IMR-90 (cell line): ENCODE data around the gene NTSR1. TPM values are rescaled to one million over a fixed set of nuclear protein-coding genes. Genes with fewer than 3 reads are reported as not detected.

Experiments used
- ATAC-seq: fragments of 200-7000 bp; cut with Tn5 transposase; 2 replicates; pipeline ENCODE4 v1.9.1; 2020; ENCODE audit warnings: low read depth, mild to moderate bottlenecking, moderate library complexity
- BruUV-seq: library from RNA; stranded (reverse); fragments of 400-500 nt; replicated peaks from 2 replicates; lab custom pipeline; 2021; lab: Mats Ljungman, UMichigan
- CTCF ChIA-PET: fragments of 300-600 bp; formaldehyde crosslinking; extraction: SDS; loops from one replicate; lab custom pipeline; 2021; ENCODE audit warnings: antibody characterized with exemption; lab: Yijun Ruan, JAX
- POLR2A ChIA-PET: fragments of 300-600 bp; sonication (Branson Sonifier 250); formaldehyde crosslinking; loops from one replicate; lab custom pipeline; 2022; ENCODE audit warnings: antibody characterized with exemption; ENCODE audit not compliant: unreplicated experiment; lab: Charles Lee
- DNase-seq: peaks from one replicate; pipeline ENCODE4 v3.0.0; 2013
- H2AFZ ChIP-seq: replicated peaks from 2 replicates; pipeline ENCODE3; 2013; ENCODE audit warnings: low read length, mild to moderate bottlenecking; ENCODE audit not compliant: poor library complexity
- H2AK5ac ChIP-seq: 2 replicates; pipeline ENCODE4 v1.6.1; 2013; ENCODE audit warnings: low read depth, low read length, inconsistent platforms
- H2AK9ac ChIP-seq: replicated peaks from 2 replicates; pipeline ENCODE3; 2013; ENCODE audit warnings: mild to moderate bottlenecking, low read depth, low read length, moderate library complexity; ENCODE audit not compliant: poor library complexity
- H2BK120ac ChIP-seq: 2 replicates; pipeline ENCODE4 v1.6.1; 2013; ENCODE audit warnings: low read depth, low read length, inconsistent platforms
- H2BK15ac ChIP-seq: 3 replicates; pipeline ENCODE4 v1.6.1; 2013; ENCODE audit warnings: low read depth, low read length, inconsistent platforms
- H2BK20ac ChIP-seq: 2 replicates; pipeline ENCODE4 v1.6.1; 2013; ENCODE audit warnings: low read depth, mild to moderate bottlenecking, inconsistent platforms, low read length, moderate library complexity
- H2BK5ac ChIP-seq: 2 replicates; pipeline ENCODE4 v1.6.1; 2013; ENCODE audit warnings: mild to moderate bottlenecking, low read depth, low read length, inconsistent platforms; ENCODE audit not compliant: poor library complexity, severe bottlenecking
- H3K14ac ChIP-seq: replicated peaks from 2 replicates; pipeline ENCODE4 v1.6.1; 2013; ENCODE audit warnings: low read depth, low read length, inconsistent platforms
- H3K18ac ChIP-seq: 2 replicates; pipeline ENCODE4 v1.6.1; 2013; ENCODE audit warnings: low read depth, low read length, control low read depth
- H3K23ac ChIP-seq: 2 replicates; pipeline ENCODE4 v1.6.1; 2013; ENCODE audit warnings: low read depth, low read length, inconsistent platforms
- H3K27ac ChIP-seq: 2 replicates; pipeline ENCODE4 v1.5.1; 2013; ENCODE audit warnings: mild to moderate bottlenecking, control low read depth, low read length; ENCODE audit not compliant: insufficient read depth
- H3K27me3 ChIP-seq: 2 replicates; pipeline ENCODE4 v1.6.1; 2013; ENCODE audit warnings: low read length; ENCODE audit not compliant: control insufficient read depth, insufficient read depth
- H3K36me3 ChIP-seq: 2 replicates; pipeline ENCODE4 v1.6.1; 2013; ENCODE audit warnings: low read length, mixed read lengths; ENCODE audit not compliant: control insufficient read depth, insufficient read depth
- H3K4ac ChIP-seq: 2 replicates; pipeline ENCODE4 v1.6.1; 2013; ENCODE audit warnings: low read depth, low read length, inconsistent platforms
- H3K4me1 ChIP-seq: 2 replicates; pipeline ENCODE4 v1.6.1; 2013; ENCODE audit warnings: low read length, mixed read lengths; ENCODE audit not compliant: control insufficient read depth, insufficient read depth
- H3K4me2 ChIP-seq: 2 replicates; pipeline ENCODE4 v1.6.1; 2013; ENCODE audit warnings: low read depth, mild to moderate bottlenecking, control low read depth, low read length, moderate library complexity
- H3K4me3 ChIP-seq: 2 replicates; pipeline ENCODE4 v1.5.1; 2013; ENCODE audit warnings: low read depth, mild to moderate bottlenecking, control low read depth, low read length, moderate library complexity; ENCODE audit not compliant: insufficient read depth
- H3K56ac ChIP-seq: 2 replicates; pipeline ENCODE4 v1.6.1; 2013; ENCODE audit warnings: low read length, inconsistent platforms; ENCODE audit not compliant: insufficient read depth; ENCODE audit errors: extremely low read depth
- H3K79me1 ChIP-seq, 2 experiments: 2 replicates each; pipeline ENCODE4 v1.6.1; 2013; ENCODE audit warnings: low read length in 2 of 2, inconsistent platforms in 1 of 2, low read depth in 1 of 2
- H3K9ac ChIP-seq: 2 replicates; pipeline ENCODE4 v1.6.1; 2013; ENCODE audit warnings: low read depth, low read length, control low read depth
- H3K9me1 ChIP-seq: 2 replicates; pipeline ENCODE4 v1.6.1; 2013; ENCODE audit warnings: low read length, inconsistent platforms; ENCODE audit not compliant: insufficient read depth
- H3K9me3 ChIP-seq: 2 replicates; pipeline ENCODE4 v1.6.1; 2013; ENCODE audit warnings: low read length; ENCODE audit not compliant: control insufficient read depth, insufficient read depth
- H4K20me1 ChIP-seq: 2 replicates; pipeline ENCODE4 v1.6.1; 2013; ENCODE audit warnings: low read length, inconsistent platforms; ENCODE audit not compliant: insufficient read depth
- H4K5ac ChIP-seq: 2 replicates; pipeline ENCODE4 v1.6.1; 2013; ENCODE audit warnings: mild to moderate bottlenecking, low read depth, low read length, control low read depth
- H4K8ac ChIP-seq, 2 experiments: 2 replicates each; pipeline ENCODE4 v1.6.1; 2013; ENCODE audit warnings: low read depth in 2 of 2, low read length in 2 of 2, control low read depth in 1 of 2, inconsistent platforms in 1 of 2
- H4K91ac ChIP-seq: 2 replicates; pipeline ENCODE4 v1.6.1; 2013; ENCODE audit warnings: low read depth, low read length, inconsistent platforms; ENCODE audit not compliant: insufficient read depth
- BHLHE40 ChIP-seq: fragments of 150-350 bp; IDR thresholded peaks from 2 replicates; pipeline ENCODE4 v1.6.1; 2016; ENCODE audit warnings: mild to moderate bottlenecking, low read depth, low read length
- CEBPB ChIP-seq: IDR thresholded peaks from 2 replicates; pipeline ENCODE4 v1.6.1; 2012; ENCODE audit warnings: low read depth, low read length, improper control_type of control experiment
- CHD1 ChIP-seq: IDR thresholded peaks from 2 replicates; pipeline ENCODE4 v1.6.1; 2012; ENCODE audit warnings: low read depth, low read length, improper control_type of control experiment
- FOS ChIP-seq: fragments of 150-350 bp; IDR thresholded peaks from 2 replicates; pipeline ENCODE4 v1.6.1; 2016; ENCODE audit warnings: low read depth, low read length
- NFE2L2 ChIP-seq: fragments of 150-350 bp; IDR thresholded peaks from 2 replicates; pipeline ENCODE4 v1.6.1; 2016; ENCODE audit warnings: low read depth, mild to moderate bottlenecking, low read length
- POLR2A ChIP-seq: IDR thresholded peaks from 2 replicates; pipeline ENCODE4 v1.6.1; 2012; ENCODE audit warnings: mild to moderate bottlenecking, low read depth, low read length
- RAD21 ChIP-seq: IDR thresholded peaks from 2 replicates; pipeline ENCODE4 v1.6.1; 2012; ENCODE audit warnings: low read length, improper control_type of control experiment
- RCOR1 ChIP-seq: IDR thresholded peaks from 2 replicates; pipeline ENCODE4 v1.6.1; 2012; ENCODE audit warnings: mild to moderate bottlenecking, low read length, improper control_type of control experiment; ENCODE audit not compliant: insufficient replicate concordance
- RFX5 ChIP-seq: IDR thresholded peaks from 2 replicates; pipeline ENCODE4 v1.8.0; 2012; ENCODE audit warnings: low read depth, mild to moderate bottlenecking, low read length, moderate library complexity
- WGBS, 2 experiments: methylation state at CpG; one replicate each; pipeline versions ENCODE4 v1.1.5 to v1.1.7; 2013; ENCODE audit warnings: missing lambda C conversion rate in 2 of 2; ENCODE audit not compliant: insufficient read length in 1 of 2; ENCODE audit errors: extremely low coverage in 2 of 2; 5-methylcytosine and 5-hydroxymethylcytosine counted together
- dilution Hi-C: fragments of 300-500 bp; cut with HindIII; formaldehyde crosslinking; loops from one replicate; pipeline ENCODE4 v1.14.3; 2018; ENCODE audit warnings: low sequenced_read_pairs; ENCODE audit not compliant: unreplicated experiment
- in situ Hi-C: fragments of 300-500 bp; cut with MboI; formaldehyde crosslinking; loops from 3 replicates; pipeline ENCODE4 v1.14.3; 2019; ENCODE audit warnings: low sequenced_read_pairs, inconsistent platforms, mixed read lengths
- intact Hi-C: fragments of 100-400 bp; cut with micrococcal nuclease; formaldehyde crosslinking; loops from 2 replicates; pipeline ENCODE4 v1.10.0; 2022
- polyA plus RNA-seq, 3 experiments: library from polyadenylated mRNA; depleted of rRNA; stranded (reverse); fragments of >200 nt; gene quantifications; 2 replicates each; pipeline ENCODE4 v1.2.3, GENCODE V29; 2012; ENCODE audit warnings: low replicate concordance in 1 of 3
- total RNA-seq: library from RNA; depleted of rRNA; stranded (reverse); fragments of >200 nt; gene quantifications from 2 replicates; pipeline ENCODE4 v1.2.3, GENCODE V29; 2012
- TF ChIP-seq, protein P1 (sequence below): fragments of 150-350 bp; IDR thresholded peaks from 2 replicates; pipeline ENCODE4 v1.6.1; 2016; ENCODE audit warnings: low read depth, mild to moderate bottlenecking, low read length, moderate library complexity, borderline replicate concordance

NTSR1 gene
- total and polyA plus RNA-seq, 2 of the 4 experiments (the other 2 are of a cell fraction) = 0.54 to 1.8 TPM

DNA sequence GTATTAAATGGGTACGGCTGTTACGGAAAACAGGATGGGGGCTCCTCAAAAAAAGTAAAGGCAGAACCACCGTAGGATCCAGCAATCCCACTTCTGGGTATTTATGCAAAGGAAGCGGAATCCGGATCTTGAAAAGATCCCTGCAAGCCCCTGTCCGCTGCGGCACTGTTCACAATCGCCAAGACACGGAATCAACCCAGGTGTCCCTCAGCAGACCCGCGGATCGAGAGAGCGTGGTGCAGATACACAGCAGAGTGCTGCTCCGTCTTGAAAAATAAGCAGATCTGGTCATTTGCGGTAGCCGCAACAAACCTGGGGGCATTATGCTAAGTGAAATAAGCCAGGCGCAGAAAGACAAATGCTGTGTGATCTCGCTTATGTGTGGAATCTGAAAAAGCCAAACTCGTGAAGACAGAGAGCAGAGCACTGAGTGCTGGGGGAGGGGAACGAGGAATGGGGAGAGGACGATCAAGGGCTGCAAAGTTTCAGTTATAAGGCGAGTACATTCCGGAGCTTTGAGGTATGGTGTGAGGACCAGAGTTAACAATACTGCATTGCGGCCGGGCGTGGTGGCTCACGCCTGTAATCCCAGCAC is 41.3 kb downstream of the NTSR1 start:
- WGBS, 2 experiments = 73% methylated on average over 23 of the region's 27 CpGs; no CpG with 5 or more reads in 1 of the 2 experiments
- no peak overlapping the region for H3K18ac ChIP-seq
- H3K4me3 ChIP-seq = no peak overlapping the region
- no peaks in the 10 kb centered on the region; the same call in 1 of the 2 replicates for H4K20me1 ChIP-seq
- no peak overlapping the region for H3K27ac ChIP-seq
- H2AK5ac ChIP-seq = 0 out of 2 replicates have a peak overlapping the region, but pooled peaks have one; percentile 14
- CTCF ChIA-PET = no interaction called here
- no peak overlapping the region for H3K4me2 ChIP-seq
- no peak overlapping the region for H3K23ac ChIP-seq
- no peaks in the 10 kb centered on the region for H3K9me3 ChIP-seq
- no peak overlapping the region for H2BK15ac ChIP-seq
- DNase-seq = no peak
- no peak overlapping the region for H4K91ac ChIP-seq
- H2BK5ac ChIP-seq = no peak overlapping the region
- no peak for ATAC-seq
- no peaks in the 10 kb centered on the region for H3K27me3 ChIP-seq
- no peak overlapping the region for H2BK120ac ChIP-seq
- H3K79me1 ChIP-seq = peaks cover 0 to 7% of the 10 kb centered on the region in 2 experiments; a peak in 2 of 4 replicates
- H3K14ac ChIP-seq = no peak overlapping the region
- H3K36me3 ChIP-seq = no peaks in the 10 kb centered on the region
- no peak overlapping the region for H2AFZ ChIP-seq
- H3K4ac ChIP-seq = no peak overlapping the region
- no peak overlapping the region for H4K8ac ChIP-seq
- H3K9me1 ChIP-seq = peaks cover 7% of the 10 kb centered on the region
- peaks cover 12% of the 10 kb centered on the region for H3K4me1 ChIP-seq
- dilution Hi-C loops = no loop called here
- POLR2A ChIA-PET = no interaction called here
- no peak overlapping the region for H2BK20ac ChIP-seq
- in situ Hi-C loops = no loop called here
- no TSS peak for BruUV-seq
- H3K9ac ChIP-seq = no peak overlapping the region
- TF ChIP-seq RCOR1 = no peak
- no peak for TF ChIP-seq POLR2A
- no peak for TF ChIP-seq BHLHE40
- TF ChIP-seq, protein P1, sequence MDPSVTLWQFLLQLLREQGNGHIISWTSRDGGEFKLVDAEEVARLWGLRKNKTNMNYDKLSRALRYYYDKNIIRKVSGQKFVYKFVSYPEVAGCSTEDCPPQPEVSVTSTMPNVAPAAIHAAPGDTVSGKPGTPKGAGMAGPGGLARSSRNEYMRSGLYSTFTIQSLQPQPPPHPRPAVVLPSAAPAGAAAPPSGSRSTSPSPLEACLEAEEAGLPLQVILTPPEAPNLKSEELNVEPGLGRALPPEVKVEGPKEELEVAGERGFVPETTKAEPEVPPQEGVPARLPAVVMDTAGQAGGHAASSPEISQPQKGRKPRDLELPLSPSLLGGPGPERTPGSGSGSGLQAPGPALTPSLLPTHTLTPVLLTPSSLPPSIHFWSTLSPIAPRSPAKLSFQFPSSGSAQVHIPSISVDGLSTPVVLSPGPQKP = no peak
- TF ChIP-seq RAD21 = no peak
- no peak for TF ChIP-seq CHD1
- no peak for TF ChIP-seq CEBPB
- no peak for TF ChIP-seq FOS
- no peak for TF ChIP-seq NFE2L2
- no peak for TF ChIP-seq RFX5
- intact Hi-C loops = no loop called here
- no peak overlapping the region for H3K56ac ChIP-seq
- H4K5ac ChIP-seq = no peak overlapping the region
- H2AK9ac ChIP-seq = no peak overlapping the region
